ENCODE measurements around the gene NRCAM.
A peak's percentile ranks its signal among the peaks of the same experiment; 100 is the strongest.

NRCAM gene

GRCh38 chr7:108296911-108297310 lies 159.3 kb downstream of the NRCAM start:
- Histone ChIP-seq H3K36me3 (ENCODE audit: low read length) (no peaks in the 10 kb centered on the region), H3F3A (ENCODE audit: insufficient read depth) (no peaks in the 10 kb centered on the region), H3K27ac (ENCODE audit: low read depth, low read length) (no peak overlapping the region), H3K4me3 (ENCODE audit: insufficient read depth, low read length, poor library complexity, severe bottlenecking) (no peak overlapping the region), H3K79me2 (ENCODE audit: insufficient read depth, low read length) (no peaks in the 10 kb centered on the region), H3K4me2 (ENCODE audit: low read depth, low read length, poor library complexity, severe bottlenecking) (no peak overlapping the region), H3K9me3 (ENCODE audit: insufficient read depth, low read length) (no peaks in the 10 kb centered on the region), H2AFZ (ENCODE audit: low read depth, low read length, severe bottlenecking) (no peak overlapping the region), H3K9ac (ENCODE audit: low read length) (no peak overlapping the region), H3K27me3 (ENCODE audit: low read length) (no peaks in the 10 kb centered on the region), H3K9me2 (replicated peaks; ENCODE audit: insufficient read depth, low read length) (no peaks in the 10 kb centered on the region), H4K20me1 (ENCODE audit: low read depth, low read length) (no peaks in the 10 kb centered on the region)
- TF ChIP-seq CTCF (IDR thresholded peaks at IDR 0.05; ENCODE audit: insufficient read depth, low read length, poor library complexity, severe bottlenecking) = no peak
- no peak for TF ChIP-seq EZH2phosphoT487 (conservative IDR thresholded peaks at IDR 0.05; ENCODE audit: low read length)

- no peaks in the 10 kb centered on the region for H4K20me1 ChIP-seq (ENCODE audit: low read depth, low read length)
- H3K27ac ChIP-seq (ENCODE audit: low read depth, low read length) = peak overlapping the region; percentile 13; the same call in 1 of the 2 replicates
- no peaks in the 10 kb centered on the region for H3F3A ChIP-seq (ENCODE audit: insufficient read depth)
- no peaks in the 10 kb centered on the region for H3K27me3 ChIP-seq (ENCODE audit: low read length)
- H3K9me2 ChIP-seq (replicated peaks; ENCODE audit: insufficient read depth, low read length) = no peaks in the 10 kb centered on the region
- H3K4me3 ChIP-seq (ENCODE audit: insufficient read depth, low read length, poor library complexity, severe bottlenecking) = peak overlapping the region; percentile 5
- no peak overlapping the region for H3K9ac ChIP-seq (ENCODE audit: low read length)
- no peaks in the 10 kb centered on the region for H3K9me3 ChIP-seq (ENCODE audit: insufficient read depth, low read length)
- peak overlapping the region; percentile 34 for H3K4me2 ChIP-seq (ENCODE audit: low read depth, low read length, poor library complexity, severe bottlenecking)
- TF ChIP-seq EZH2phosphoT487 (conservative IDR thresholded peaks at IDR 0.05; ENCODE audit: low read length) = no peak
- no peak for TF ChIP-seq CTCF (IDR thresholded peaks at IDR 0.05; ENCODE audit: insufficient read depth, low read length, poor library complexity, severe bottlenecking)
- no peaks in the 10 kb centered on the region for H3K79me2 ChIP-seq (ENCODE audit: insufficient read depth, low read length)
- H3K36me3 ChIP-seq (ENCODE audit: low read length) = no peaks in the 10 kb centered on the region
- peak overlapping the region; percentile 92 for H2AFZ ChIP-seq (ENCODE audit: low read depth, low read length, severe bottlenecking)
Observed at GRCh38 chr7:108294595-108294994, 161.6 kb downstream of the NRCAM start.

- no peaks in the 10 kb centered on the region for H4K20me1 ChIP-seq (ENCODE audit: low read depth, low read length)
- H3K36me3 ChIP-seq (ENCODE audit: low read length) = no peaks in the 10 kb centered on the region
- TF ChIP-seq EZH2phosphoT487 (conservative IDR thresholded peaks at IDR 0.05; ENCODE audit: low read length) (no peak), CTCF (IDR thresholded peaks at IDR 0.05; ENCODE audit: insufficient read depth, low read length, poor library complexity, severe bottlenecking) (no peak)
- no peaks in the 10 kb centered on the region for H3K9me3 ChIP-seq (ENCODE audit: insufficient read depth, low read length)
- H3K27ac ChIP-seq (ENCODE audit: low read depth, low read length) = no peak overlapping the region
- H3K79me2 ChIP-seq (ENCODE audit: insufficient read depth, low read length) = no peaks in the 10 kb centered on the region
- no peak overlapping the region for H2AFZ ChIP-seq (ENCODE audit: low read depth, low read length, severe bottlenecking)
- H3K9ac ChIP-seq (ENCODE audit: low read length) = no peak overlapping the region
- H3K4me2 ChIP-seq (ENCODE audit: low read depth, low read length, poor library complexity, severe bottlenecking) = no peak overlapping the region
- no peaks in the 10 kb centered on the region for H3K27me3 ChIP-seq (ENCODE audit: low read length)
- no peak overlapping the region for H3K4me3 ChIP-seq (ENCODE audit: insufficient read depth, low read length, poor library complexity, severe bottlenecking)
- H3K9me2 ChIP-seq (replicated peaks; ENCODE audit: insufficient read depth, low read length) = no peaks in the 10 kb centered on the region
- no peaks in the 10 kb centered on the region for H3F3A ChIP-seq (ENCODE audit: insufficient read depth)
Observed at GRCh38 chr7:108293149-108293612, 163.1 kb downstream of the NRCAM start.

Measured in SU-DHL-6 (cell line).